IMR-90 (cell line): ENCODE data around the gene DRD4. TPM values are rescaled to one million over a fixed set of nuclear protein-coding genes. Genes with fewer than 3 reads are reported as not detected.

Source experiments
- ATAC-seq: fragments of 200-7000 bp; cut with Tn5 transposase; 2 replicates; pipeline ENCODE4 v1.9.1; 2020; ENCODE audit warnings: low read depth, mild to moderate bottlenecking, moderate library complexity
- BruUV-seq: library from RNA; stranded (reverse); fragments of 400-500 nt; replicated peaks from 2 replicates; lab custom pipeline; 2021; lab: Mats Ljungman, UMichigan
- CTCF ChIA-PET: fragments of 300-600 bp; formaldehyde crosslinking; extraction: SDS; loops from one replicate; lab custom pipeline; 2021; ENCODE audit warnings: antibody characterized with exemption; lab: Yijun Ruan, JAX
- POLR2A ChIA-PET: fragments of 300-600 bp; sonication (Branson Sonifier 250); formaldehyde crosslinking; loops from one replicate; lab custom pipeline; 2022; ENCODE audit warnings: antibody characterized with exemption; ENCODE audit not compliant: unreplicated experiment; lab: Charles Lee
- DNase-seq: peaks from one replicate; pipeline ENCODE4 v3.0.0; 2013
- H2AFZ ChIP-seq: replicated peaks from 2 replicates; pipeline ENCODE3; 2013; ENCODE audit warnings: low read length, mild to moderate bottlenecking; ENCODE audit not compliant: poor library complexity
- H2AK5ac ChIP-seq: 2 replicates; pipeline ENCODE4 v1.6.1; 2013; ENCODE audit warnings: low read depth, low read length, inconsistent platforms
- H2AK9ac ChIP-seq: replicated peaks from 2 replicates; pipeline ENCODE3; 2013; ENCODE audit warnings: mild to moderate bottlenecking, low read depth, low read length, moderate library complexity; ENCODE audit not compliant: poor library complexity
- H2BK120ac ChIP-seq: 2 replicates; pipeline ENCODE4 v1.6.1; 2013; ENCODE audit warnings: low read depth, low read length, inconsistent platforms
- H2BK15ac ChIP-seq: 3 replicates; pipeline ENCODE4 v1.6.1; 2013; ENCODE audit warnings: low read depth, low read length, inconsistent platforms
- H2BK20ac ChIP-seq: 2 replicates; pipeline ENCODE4 v1.6.1; 2013; ENCODE audit warnings: low read depth, mild to moderate bottlenecking, inconsistent platforms, low read length, moderate library complexity
- H2BK5ac ChIP-seq: 2 replicates; pipeline ENCODE4 v1.6.1; 2013; ENCODE audit warnings: mild to moderate bottlenecking, low read depth, low read length, inconsistent platforms; ENCODE audit not compliant: poor library complexity, severe bottlenecking
- H3K14ac ChIP-seq: replicated peaks from 2 replicates; pipeline ENCODE4 v1.6.1; 2013; ENCODE audit warnings: low read depth, low read length, inconsistent platforms
- H3K18ac ChIP-seq: 2 replicates; pipeline ENCODE4 v1.6.1; 2013; ENCODE audit warnings: low read depth, low read length, control low read depth
- H3K23ac ChIP-seq: 2 replicates; pipeline ENCODE4 v1.6.1; 2013; ENCODE audit warnings: low read depth, low read length, inconsistent platforms
- H3K27ac ChIP-seq: 2 replicates; pipeline ENCODE4 v1.5.1; 2013; ENCODE audit warnings: mild to moderate bottlenecking, control low read depth, low read length; ENCODE audit not compliant: insufficient read depth
- H3K27me3 ChIP-seq: 2 replicates; pipeline ENCODE4 v1.6.1; 2013; ENCODE audit warnings: low read length; ENCODE audit not compliant: control insufficient read depth, insufficient read depth
- H3K36me3 ChIP-seq: 2 replicates; pipeline ENCODE4 v1.6.1; 2013; ENCODE audit warnings: low read length, mixed read lengths; ENCODE audit not compliant: control insufficient read depth, insufficient read depth
- H3K4ac ChIP-seq: 2 replicates; pipeline ENCODE4 v1.6.1; 2013; ENCODE audit warnings: low read depth, low read length, inconsistent platforms
- H3K4me1 ChIP-seq: 2 replicates; pipeline ENCODE4 v1.6.1; 2013; ENCODE audit warnings: low read length, mixed read lengths; ENCODE audit not compliant: control insufficient read depth, insufficient read depth
- H3K4me2 ChIP-seq: 2 replicates; pipeline ENCODE4 v1.6.1; 2013; ENCODE audit warnings: low read depth, mild to moderate bottlenecking, control low read depth, low read length, moderate library complexity
- H3K4me3 ChIP-seq: 2 replicates; pipeline ENCODE4 v1.5.1; 2013; ENCODE audit warnings: low read depth, mild to moderate bottlenecking, control low read depth, low read length, moderate library complexity; ENCODE audit not compliant: insufficient read depth
- H3K56ac ChIP-seq: 2 replicates; pipeline ENCODE4 v1.6.1; 2013; ENCODE audit warnings: low read length, inconsistent platforms; ENCODE audit not compliant: insufficient read depth; ENCODE audit errors: extremely low read depth
- H3K79me1 ChIP-seq, 2 experiments: 2 replicates each; pipeline ENCODE4 v1.6.1; 2013; ENCODE audit warnings: low read length in 2 of 2, inconsistent platforms in 1 of 2, low read depth in 1 of 2
- H3K9ac ChIP-seq: 2 replicates; pipeline ENCODE4 v1.6.1; 2013; ENCODE audit warnings: low read depth, low read length, control low read depth
- H3K9me1 ChIP-seq: 2 replicates; pipeline ENCODE4 v1.6.1; 2013; ENCODE audit warnings: low read length, inconsistent platforms; ENCODE audit not compliant: insufficient read depth
- H3K9me3 ChIP-seq: 2 replicates; pipeline ENCODE4 v1.6.1; 2013; ENCODE audit warnings: low read length; ENCODE audit not compliant: control insufficient read depth, insufficient read depth
- H4K20me1 ChIP-seq: 2 replicates; pipeline ENCODE4 v1.6.1; 2013; ENCODE audit warnings: low read length, inconsistent platforms; ENCODE audit not compliant: insufficient read depth
- H4K5ac ChIP-seq: 2 replicates; pipeline ENCODE4 v1.6.1; 2013; ENCODE audit warnings: mild to moderate bottlenecking, low read depth, low read length, control low read depth
- H4K8ac ChIP-seq, 2 experiments: 2 replicates each; pipeline ENCODE4 v1.6.1; 2013; ENCODE audit warnings: low read depth in 2 of 2, low read length in 2 of 2, control low read depth in 1 of 2, inconsistent platforms in 1 of 2
- H4K91ac ChIP-seq: 2 replicates; pipeline ENCODE4 v1.6.1; 2013; ENCODE audit warnings: low read depth, low read length, inconsistent platforms; ENCODE audit not compliant: insufficient read depth
- BHLHE40 ChIP-seq: fragments of 150-350 bp; IDR thresholded peaks from 2 replicates; pipeline ENCODE4 v1.6.1; 2016; ENCODE audit warnings: mild to moderate bottlenecking, low read depth, low read length
- CEBPB ChIP-seq: IDR thresholded peaks from 2 replicates; pipeline ENCODE4 v1.6.1; 2012; ENCODE audit warnings: low read depth, low read length, improper control_type of control experiment
- CHD1 ChIP-seq: IDR thresholded peaks from 2 replicates; pipeline ENCODE4 v1.6.1; 2012; ENCODE audit warnings: low read depth, low read length, improper control_type of control experiment
- FOS ChIP-seq: fragments of 150-350 bp; IDR thresholded peaks from 2 replicates; pipeline ENCODE4 v1.6.1; 2016; ENCODE audit warnings: low read depth, low read length
- MAFK ChIP-seq: IDR thresholded peaks from 2 replicates; pipeline ENCODE4 v1.6.1; 2012; ENCODE audit warnings: low read depth, low read length, improper control_type of control experiment
- MAZ ChIP-seq: IDR thresholded peaks from 2 replicates; pipeline ENCODE4 v1.6.1; 2012; ENCODE audit warnings: low read depth, mild to moderate bottlenecking, low read length, improper control_type of control experiment, moderate library complexity, borderline replicate concordance
- MXI1 ChIP-seq: IDR thresholded peaks from 2 replicates; pipeline ENCODE4 v1.6.1; 2012; ENCODE audit warnings: low read depth, mild to moderate bottlenecking, low read length, moderate library complexity, borderline replicate concordance
- NFE2L2 ChIP-seq: fragments of 150-350 bp; IDR thresholded peaks from 2 replicates; pipeline ENCODE4 v1.6.1; 2016; ENCODE audit warnings: low read depth, mild to moderate bottlenecking, low read length
- POLR2A ChIP-seq: IDR thresholded peaks from 2 replicates; pipeline ENCODE4 v1.6.1; 2012; ENCODE audit warnings: mild to moderate bottlenecking, low read depth, low read length
- RAD21 ChIP-seq: IDR thresholded peaks from 2 replicates; pipeline ENCODE4 v1.6.1; 2012; ENCODE audit warnings: low read length, improper control_type of control experiment
- RCOR1 ChIP-seq: IDR thresholded peaks from 2 replicates; pipeline ENCODE4 v1.6.1; 2012; ENCODE audit warnings: mild to moderate bottlenecking, low read length, improper control_type of control experiment; ENCODE audit not compliant: insufficient replicate concordance
- RFX5 ChIP-seq: IDR thresholded peaks from 2 replicates; pipeline ENCODE4 v1.8.0; 2012; ENCODE audit warnings: low read depth, mild to moderate bottlenecking, low read length, moderate library complexity
- SMC3 ChIP-seq: fragments of 150-350 bp; IDR thresholded peaks from 2 replicates; pipeline ENCODE4 v1.6.1; 2016; ENCODE audit warnings: low read depth, mild to moderate bottlenecking, antibody characterized with exemption, low read length, moderate library complexity
- WGBS, 2 experiments: methylation state at CpG; one replicate each; pipeline versions ENCODE4 v1.1.5 to v1.1.7; 2013; ENCODE audit warnings: missing lambda C conversion rate in 2 of 2; ENCODE audit not compliant: insufficient read length in 1 of 2; ENCODE audit errors: extremely low coverage in 2 of 2; 5-methylcytosine and 5-hydroxymethylcytosine counted together
- dilution Hi-C: fragments of 300-500 bp; cut with HindIII; formaldehyde crosslinking; loops from one replicate; pipeline ENCODE4 v1.14.3; 2018; ENCODE audit warnings: low sequenced_read_pairs; ENCODE audit not compliant: unreplicated experiment
- in situ Hi-C: fragments of 300-500 bp; cut with MboI; formaldehyde crosslinking; loops from 3 replicates; pipeline ENCODE4 v1.14.3; 2019; ENCODE audit warnings: low sequenced_read_pairs, inconsistent platforms, mixed read lengths
- intact Hi-C: fragments of 100-400 bp; cut with micrococcal nuclease; formaldehyde crosslinking; loops from 2 replicates; pipeline ENCODE4 v1.10.0; 2022
- polyA plus RNA-seq, 3 experiments: library from polyadenylated mRNA; depleted of rRNA; stranded (reverse); fragments of >200 nt; gene quantifications; 2 replicates each; pipeline ENCODE4 v1.2.3, GENCODE V29; 2012; ENCODE audit warnings: low replicate concordance in 1 of 3
- total RNA-seq: library from RNA; depleted of rRNA; stranded (reverse); fragments of >200 nt; gene quantifications from 2 replicates; pipeline ENCODE4 v1.2.3, GENCODE V29; 2012
- TF ChIP-seq, protein P1 (sequence below): conservative IDR thresholded peaks from 2 replicates; pipeline ENCODE4 v1.5.1; 2012; ENCODE audit warnings: mild to moderate bottlenecking, low read depth, low read length, improper control_type of control experiment
- TF ChIP-seq, protein P2 (sequence below): fragments of 150-350 bp; IDR thresholded peaks from 2 replicates; pipeline ENCODE4 v1.6.1; 2016; ENCODE audit warnings: low read depth, mild to moderate bottlenecking, low read length, moderate library complexity, borderline replicate concordance
- TF ChIP-seq, protein P3 (sequence below): fragments of 150-350 bp; IDR thresholded peaks from 2 replicates; pipeline ENCODE4 v1.6.1; 2017; ENCODE audit warnings: mild to moderate bottlenecking, antibody characterized with exemption, low read length, low read depth

The DRD4 gene
- total and polyA plus RNA-seq, 2 of the 4 experiments (the other 2 are of a cell fraction), result not detected

DNA sequence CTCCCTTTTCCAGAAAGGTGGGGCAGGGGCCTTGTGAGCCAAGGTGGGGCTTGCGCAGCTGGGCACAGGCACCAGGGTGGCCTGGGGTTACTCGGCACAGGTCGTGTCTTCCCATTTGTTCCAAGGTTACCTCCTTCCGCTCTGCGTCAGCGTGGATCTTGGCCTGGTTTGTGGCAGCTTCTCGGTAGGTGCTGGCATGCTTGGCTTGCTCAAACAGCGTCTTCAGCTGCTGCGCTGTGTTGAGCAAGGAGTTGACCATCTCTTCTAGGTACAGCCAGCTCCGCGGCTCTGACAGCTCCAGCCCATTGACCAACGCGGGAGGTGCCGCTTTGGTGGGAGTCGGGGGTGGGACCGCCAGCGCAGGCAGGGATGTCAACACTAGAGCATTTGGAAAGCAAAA is 37.3 kb downstream of the DRD4 start:
- H2BK15ac ChIP-seq, result no peak overlapping the region
- dilution Hi-C loops, result no loop called here
- in situ Hi-C loops, result no loop called here
- H3K27ac ChIP-seq, result no peak overlapping the region
- H3K9me1 ChIP-seq, result 0 out of 2 replicates have a peak, but pooled peaks cover 2% of the 10 kb centered on the region
- no peak overlapping the region for H4K91ac ChIP-seq
- H3K9me3 ChIP-seq, result no peaks in the 10 kb centered on the region
- no peak overlapping the region for H3K4ac ChIP-seq
- H3K27me3 ChIP-seq, result no peaks in the 10 kb centered on the region
- ATAC-seq (no peak), DNase-seq (no peak)
- H3K9ac ChIP-seq, result no peak overlapping the region
- H4K5ac ChIP-seq, result no peak overlapping the region
- no peak overlapping the region for H2BK20ac ChIP-seq
- H3K36me3 ChIP-seq, result peaks cover 33% of the 10 kb centered on the region
- H2AK9ac ChIP-seq, result peak overlapping the region; percentile 78
- H2AK5ac ChIP-seq, result no peak overlapping the region
- no peak overlapping the region for H3K23ac ChIP-seq
- CTCF ChIA-PET, result no interaction called here
- H2AFZ ChIP-seq, result no peak overlapping the region
- H3K4me2 ChIP-seq, result no peak overlapping the region
- no peaks in the 10 kb centered on the region; the same call in none of the 2 replicates for H4K20me1 ChIP-seq
- H3K14ac ChIP-seq, result no peak overlapping the region
- no peaks in the 10 kb centered on the region; a peak in 2 of 4 replicates for H3K79me1 ChIP-seq
- H4K8ac ChIP-seq, result no peak overlapping the region
- POLR2A ChIA-PET, result no interaction called here
- H3K4me3 ChIP-seq, result no peak overlapping the region
- H2BK5ac ChIP-seq, result no peak overlapping the region
- no peak for TF ChIP-seq CEBPB
- TF ChIP-seq, protein P1, sequence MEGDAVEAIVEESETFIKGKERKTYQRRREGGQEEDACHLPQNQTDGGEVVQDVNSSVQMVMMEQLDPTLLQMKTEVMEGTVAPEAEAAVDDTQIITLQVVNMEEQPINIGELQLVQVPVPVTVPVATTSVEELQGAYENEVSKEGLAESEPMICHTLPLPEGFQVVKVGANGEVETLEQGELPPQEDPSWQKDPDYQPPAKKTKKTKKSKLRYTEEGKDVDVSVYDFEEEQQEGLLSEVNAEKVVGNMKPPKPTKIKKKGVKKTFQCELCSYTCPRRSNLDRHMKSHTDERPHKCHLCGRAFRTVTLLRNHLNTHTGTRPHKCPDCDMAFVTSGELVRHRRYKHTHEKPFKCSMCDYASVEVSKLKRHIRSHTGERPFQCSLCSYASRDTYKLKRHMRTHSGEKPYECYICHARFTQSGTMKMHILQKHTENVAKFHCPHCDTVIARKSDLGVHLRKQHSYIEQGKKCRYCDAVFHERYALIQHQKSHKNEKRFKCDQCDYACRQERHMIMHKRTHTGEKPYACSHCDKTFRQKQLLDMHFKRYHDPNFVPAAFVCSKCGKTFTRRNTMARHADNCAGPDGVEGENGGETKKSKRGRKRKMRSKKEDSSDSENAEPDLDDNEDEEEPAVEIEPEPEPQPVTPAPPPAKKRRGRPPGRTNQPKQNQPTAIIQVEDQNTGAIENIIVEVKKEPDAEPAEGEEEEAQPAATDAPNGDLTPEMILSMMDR, result no peak
- no peak for TF ChIP-seq BHLHE40
- TF ChIP-seq MXI1, result no peak
- TF ChIP-seq, protein P2, sequence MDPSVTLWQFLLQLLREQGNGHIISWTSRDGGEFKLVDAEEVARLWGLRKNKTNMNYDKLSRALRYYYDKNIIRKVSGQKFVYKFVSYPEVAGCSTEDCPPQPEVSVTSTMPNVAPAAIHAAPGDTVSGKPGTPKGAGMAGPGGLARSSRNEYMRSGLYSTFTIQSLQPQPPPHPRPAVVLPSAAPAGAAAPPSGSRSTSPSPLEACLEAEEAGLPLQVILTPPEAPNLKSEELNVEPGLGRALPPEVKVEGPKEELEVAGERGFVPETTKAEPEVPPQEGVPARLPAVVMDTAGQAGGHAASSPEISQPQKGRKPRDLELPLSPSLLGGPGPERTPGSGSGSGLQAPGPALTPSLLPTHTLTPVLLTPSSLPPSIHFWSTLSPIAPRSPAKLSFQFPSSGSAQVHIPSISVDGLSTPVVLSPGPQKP, result no peak
- TF ChIP-seq RFX5, result no peak
- no peak for TF ChIP-seq CHD1
- TF ChIP-seq NFE2L2, result no peak
- no peak for TF ChIP-seq FOS
- TF ChIP-seq, protein P3, sequence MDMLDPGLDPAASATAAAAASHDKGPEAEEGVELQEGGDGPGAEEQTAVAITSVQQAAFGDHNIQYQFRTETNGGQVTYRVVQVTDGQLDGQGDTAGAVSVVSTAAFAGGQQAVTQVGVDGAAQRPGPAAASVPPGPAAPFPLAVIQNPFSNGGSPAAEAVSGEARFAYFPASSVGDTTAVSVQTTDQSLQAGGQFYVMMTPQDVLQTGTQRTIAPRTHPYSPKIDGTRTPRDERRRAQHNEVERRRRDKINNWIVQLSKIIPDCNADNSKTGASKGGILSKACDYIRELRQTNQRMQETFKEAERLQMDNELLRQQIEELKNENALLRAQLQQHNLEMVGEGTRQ, result no peak
- TF ChIP-seq MAZ, result no peak
- TF ChIP-seq MAFK, result no peak
- TF ChIP-seq RCOR1, result no peak
- no peak for TF ChIP-seq RAD21
- TF ChIP-seq POLR2A, result no peak
- TF ChIP-seq SMC3, result no peak
- intact Hi-C loops, result no loop called here
- H3K18ac ChIP-seq, result no peak overlapping the region
- no peak overlapping the region for H2BK120ac ChIP-seq
- H3K56ac ChIP-seq, result no peak overlapping the region
- WGBS, 2 experiments, result 99% methylated on average over 9 of the region's 17 CpGs; no CpG with 5 or more reads in 1 of the 2 experiments
- no TSS peak for BruUV-seq
- no peaks in the 10 kb centered on the region for H3K4me1 ChIP-seq
